GM10847 (cell line): ENCODE results near the gene TFPI.

Experiments used
- POLR2A ChIP-seq: IDR thresholded peaks from 2 replicates; pipeline ENCODE4 v1.6.1; 2011; ENCODE audit not compliant: insufficient read length; ENCODE audit errors: extremely low read depth

The TFPI gene

GRCh38 chr2:187567126-187567525 lies 12.9 kb upstream of the TFPI start:
- no peak for TF ChIP-seq POLR2A

GRCh38 chr2:187566712-187567111 lies 12.5 kb upstream of the TFPI start:
- TF ChIP-seq POLR2A = no peak

GRCh38 chr2:187566266-187566665 lies 12.0 kb upstream of the TFPI start:
- TF ChIP-seq POLR2A = no peak

GRCh38 chr2:187554704-187555082 lies 458 bp upstream of the TFPI start:
- no peak for TF ChIP-seq POLR2A

- TF ChIP-seq POLR2A = no peak
Measured at GRCh38 chr2:187552828-187553681, 1.2 kb downstream of the TFPI start.

- no peak for TF ChIP-seq POLR2A
Measured at GRCh38 chr2:187552381-187552780, 1.9 kb downstream of the TFPI start.

GRCh38 chr2:187550857-187551256 lies 3.4 kb downstream of the TFPI start:
- TF ChIP-seq POLR2A = no peak

GRCh38 chr2:187549951-187550555 lies 4.2 kb downstream of the TFPI start:
- TF ChIP-seq POLR2A = no peak

- no peak for TF ChIP-seq POLR2A
Measured at GRCh38 chr2:187549193-187549592, 5.0 kb downstream of the TFPI start.

- TF ChIP-seq POLR2A = no peak
Measured at GRCh38 chr2:187548656-187549055, 5.6 kb downstream of the TFPI start.

GRCh38 chr2:187547353-187547979 lies 6.8 kb downstream of the TFPI start:
- TF ChIP-seq POLR2A = no peak

GRCh38 chr2:187546762-187547333 lies 7.4 kb downstream of the TFPI start:
- TF ChIP-seq POLR2A = no peak

GRCh38 chr2:187545238-187545751 lies 8.9 kb downstream of the TFPI start:
- no peak for TF ChIP-seq POLR2A

GRCh38 chr2:187544371-187545080 lies 9.7 kb downstream of the TFPI start:
- no peak for TF ChIP-seq POLR2A

- TF ChIP-seq POLR2A = no peak
Measured at GRCh38 chr2:187543488-187543887, 10.7 kb downstream of the TFPI start.
